Naive thymus-derived CD8-positive, alpha-beta T cell (primary cell): ENCODE measurements around the gene TENT5C. TPM values are rescaled to one million over a fixed set of nuclear protein-coding genes. Genes with fewer than 3 reads are reported as not detected.

Source experiments
- ATAC-seq, 2 donors: fragments of 150-1000 bp; cut with Tn5 transposase in 1 of 2; sonication (Bioruptor Pico), chemical (Tn5 transposase) in 1 of 2; 1 replicate in 1 of 2; 2 replicates in 1 of 2; pipeline ENCODE4 v1.10.0; 2021; ENCODE audit warnings: mild to moderate bottlenecking in 2 of 2, moderate library complexity in 2 of 2
- POLR2A ChIA-PET: fragments of 350-600 bp; sonication (Branson Sonifier 250); formaldehyde crosslinking; loops from one replicate; lab custom pipeline; 2021; ENCODE audit warnings: antibody characterized with exemption; lab: Charles Lee
- DNase-seq, 10 donors: peaks; one replicate each; pipeline versions ENCODE4 v3.0.0 to v3.0.0-alpha.2; 2020 to 2022
- H3K27ac Mint-ChIP-seq, 10 donors: one replicate each; pipeline ENCODE4 v1.8.0; 2020 to 2022; ENCODE audit warnings: mild to moderate bottlenecking in 10 of 10, mixed read lengths in 10 of 10, moderate library complexity in 4 of 10, inconsistent platforms in 1 of 10
- H3K27me3 Mint-ChIP-seq, 5 donors: one replicate each; pipeline ENCODE4 v1.8.0; 2021 to 2022; ENCODE audit warnings: mixed read lengths in 5 of 5
- H3K36me3 Mint-ChIP-seq, 3 donors: one replicate each; pipeline ENCODE4 v1.8.0; 2020 to 2022; ENCODE audit warnings: mixed read lengths in 3 of 3, mild to moderate bottlenecking in 2 of 3, inconsistent platforms in 1 of 3
- H3K4me1 Mint-ChIP-seq, 4 donors: one replicate each; pipeline ENCODE4 v1.8.0; 2021 to 2022; ENCODE audit warnings: mixed read lengths in 4 of 4
- H3K4me3 Mint-ChIP-seq, 10 donors: one replicate each; pipeline ENCODE4 v1.8.0; 2020 to 2022; ENCODE audit warnings: mild to moderate bottlenecking in 10 of 10, mixed read lengths in 10 of 10, moderate library complexity in 6 of 10, inconsistent platforms in 1 of 10
- H3K9me3 Mint-ChIP-seq, 9 donors: one replicate each; pipeline ENCODE4 v1.8.0; 2020 to 2022; ENCODE audit warnings: mixed read lengths in 9 of 9, mild to moderate bottlenecking in 3 of 9, inconsistent platforms in 1 of 9, moderate library complexity in 1 of 9
- polyA plus RNA-seq, 3 donors: library from polyadenylated mRNA; unstranded; fragments of 300-500 nt; fragmentation: Illumina TruSeq; gene quantifications; one replicate each; pipeline ENCODE4 v1.2.3, GENCODE V29; 2021
- total RNA-seq, 8 experiments: library from RNA in 2 of 8; stranded (reverse) in 2 of 8; gene quantifications; one replicate each; pipeline ENCODE4 v1.2.3 and lab custom pipeline; 2021 to 2026

The TENT5C gene
- total and polyA plus RNA-seq, 5 experiments from 2014 or later: 0.19 to 16.2 (median 4.9) TPM

DNA sequence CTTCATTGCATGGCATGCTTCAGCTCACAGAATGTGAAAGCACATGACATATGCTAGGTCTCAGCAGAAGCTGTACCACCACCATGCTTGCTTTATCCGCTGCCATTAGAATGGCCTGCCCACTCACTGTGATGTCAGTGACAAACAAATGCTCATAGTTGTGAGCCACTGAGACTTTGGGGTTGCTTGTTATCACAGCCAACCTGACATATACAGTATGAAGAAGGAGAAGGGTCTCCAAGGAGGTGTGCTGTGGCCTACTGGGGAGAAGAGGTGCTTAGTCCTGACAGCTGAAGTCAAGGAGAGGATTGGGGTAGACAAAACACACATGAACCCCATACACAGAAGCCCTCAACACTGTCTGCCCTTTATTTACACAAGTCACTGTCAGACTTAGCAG is 19.5 kb upstream of the TENT5C start:
- Mint-ChIP-seq H3K4me1 (peaks cover 0 to 6% (median 0%) of the 10 kb centered on the region in 4 donors), H3K4me3 (peak overlapping the region in 1 of 10 donors; percentile 19), H3K9me3 (peaks cover 0 to 8% (median 0%) of the 10 kb centered on the region in 9 donors), H3K36me3 (no peaks in the 10 kb centered on the region), H3K27me3 (peaks cover 1 to 17% (median 5%) of the 10 kb centered on the region in 5 donors), H3K27ac (peak overlapping the region in 1 of 10 donors; percentile 31)
- no peak for DNase-seq
- POLR2A ChIA-PET: no interaction called here
- no peak for ATAC-seq

DNA sequence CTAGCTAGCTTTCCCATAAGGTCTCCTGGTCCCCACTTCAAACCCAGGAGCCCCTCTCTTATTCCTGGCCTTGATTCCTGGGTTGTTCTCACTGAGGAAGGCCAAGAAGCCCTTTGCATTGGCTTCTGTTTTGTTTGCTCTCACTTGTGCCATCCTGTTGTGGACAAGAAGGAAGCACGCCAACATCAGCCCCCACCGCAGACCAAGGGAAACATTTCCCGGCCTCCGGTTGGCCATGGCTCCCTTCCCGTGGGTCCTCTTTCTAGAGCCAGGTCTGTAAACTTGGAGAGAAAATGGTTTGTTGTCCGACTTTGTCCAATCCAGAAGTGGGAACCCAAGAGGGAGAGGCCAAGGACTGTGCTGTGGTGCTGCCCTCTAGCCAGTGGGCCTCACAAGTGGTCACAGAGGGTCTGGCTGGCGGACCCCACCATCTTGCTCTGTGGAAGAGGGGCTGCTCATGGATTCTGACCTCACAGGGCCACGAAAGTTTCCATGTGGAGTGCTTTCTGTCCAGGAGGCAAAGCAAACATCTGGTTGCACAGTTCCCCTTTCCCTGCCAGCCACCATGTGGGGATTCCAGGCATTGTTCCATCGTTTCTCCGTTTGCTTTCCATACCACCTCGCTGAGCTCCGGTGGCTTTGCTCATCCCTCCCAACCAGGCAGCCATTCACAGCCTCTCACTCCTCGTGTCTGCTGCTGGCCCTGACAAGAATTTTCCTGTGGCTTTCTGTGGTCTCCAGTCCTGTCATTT is 18.9 kb upstream of the TENT5C start:
- POLR2A ChIA-PET: no interaction called here
- H3K4me3 Mint-ChIP-seq: no peak overlapping the region
- peaks cover 0 to 4% (median 0%) of the 10 kb centered on the region in 4 donors for H3K4me1 Mint-ChIP-seq
- H3K36me3 Mint-ChIP-seq: no peaks in the 10 kb centered on the region
- no peak for ATAC-seq
- H3K27me3 Mint-ChIP-seq: peaks cover 1 to 19% (median 5%) of the 10 kb centered on the region in 5 donors
- no peak for DNase-seq
- H3K27ac Mint-ChIP-seq: no peak overlapping the region
- peaks cover 0 to 8% (median 0%) of the 10 kb centered on the region in 9 donors for H3K9me3 Mint-ChIP-seq

DNA sequence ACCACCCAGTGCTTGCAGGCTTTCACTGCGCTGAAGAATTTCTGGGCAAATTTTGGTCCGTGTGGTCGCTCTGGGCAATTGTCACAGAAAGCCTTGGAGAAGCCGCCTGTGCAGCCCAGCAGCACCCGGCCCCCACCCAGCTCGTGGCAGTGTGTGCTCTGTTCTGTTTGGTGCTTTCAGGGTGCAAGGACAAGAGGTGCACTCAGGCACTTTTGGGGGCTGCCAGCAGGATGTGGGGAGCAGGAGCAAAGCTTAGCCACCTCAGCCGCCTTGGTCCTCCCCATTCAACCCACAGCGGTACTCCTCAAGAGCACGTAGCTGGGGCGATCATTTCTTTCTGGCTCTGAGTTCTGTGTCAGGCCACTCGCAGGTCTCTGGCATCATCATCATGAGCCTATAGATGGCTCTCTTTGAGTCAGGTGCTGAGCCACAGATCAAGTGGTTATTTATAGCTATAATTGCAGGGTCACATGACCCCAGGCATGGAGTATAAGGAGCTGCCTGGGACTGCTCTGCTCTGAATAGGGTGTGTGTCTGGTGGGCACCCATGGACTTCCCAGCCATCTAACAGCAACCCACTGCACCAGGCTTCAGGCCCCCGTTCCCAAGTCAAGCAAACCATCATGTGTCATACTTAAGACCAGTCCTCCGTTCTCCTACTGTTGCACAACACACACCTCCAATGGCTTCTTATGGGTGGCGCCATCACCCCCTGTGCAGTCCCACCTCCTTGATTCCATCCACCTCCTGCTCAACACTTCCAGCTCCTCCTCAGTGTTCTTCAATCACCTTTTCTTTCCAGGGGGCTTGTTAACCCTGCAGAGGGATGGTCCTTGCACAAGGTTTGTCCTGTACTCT is 18.1 kb upstream of the TENT5C start:
- Mint-ChIP-seq H3K36me3 (no peaks in the 10 kb centered on the region), H3K27me3 (peaks cover 1 to 27% (median 5%) of the 10 kb centered on the region in 5 donors), H3K27ac (no peak overlapping the region), H3K4me1 (peaks cover 0 to 4% (median 0%) of the 10 kb centered on the region in 4 donors), H3K9me3 (peaks cover 0 to 8% (median 0%) of the 10 kb centered on the region in 9 donors), H3K4me3 (no peak overlapping the region)
- no peak for DNase-seq
- POLR2A ChIA-PET: no interaction called here
- no peak for ATAC-seq

DNA sequence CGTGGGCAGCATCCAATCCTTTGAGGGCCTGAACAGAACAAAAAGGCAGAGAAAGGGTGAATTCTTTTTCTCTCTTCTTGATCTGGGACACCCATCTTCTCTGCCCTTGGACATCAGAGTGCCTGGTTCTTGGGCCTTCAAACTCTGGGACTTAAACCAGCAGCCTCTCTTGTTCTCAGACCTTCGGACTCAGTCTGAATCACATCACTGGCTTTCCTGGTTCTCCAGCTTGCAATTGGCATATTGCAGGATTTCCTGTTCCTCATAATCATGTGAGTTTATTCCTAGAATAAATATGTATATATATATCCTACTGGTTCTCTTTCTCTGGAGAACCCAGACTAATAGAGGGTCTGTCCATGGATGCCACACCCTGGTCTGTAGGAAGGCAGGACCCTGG is 16.3 kb upstream of the TENT5C start:
- no peak overlapping the region for H3K27ac Mint-ChIP-seq
- no peaks in the 10 kb centered on the region for H3K36me3 Mint-ChIP-seq
- ATAC-seq (no peak), DNase-seq (no peak)
- peaks cover 0 to 2% (median 0%) of the 10 kb centered on the region in 9 donors for H3K9me3 Mint-ChIP-seq
- no peak overlapping the region for H3K4me3 Mint-ChIP-seq
- H3K27me3 Mint-ChIP-seq: peaks cover 1 to 27% (median 6%) of the 10 kb centered on the region in 5 donors
- H3K4me1 Mint-ChIP-seq: peaks cover 0 to 4% (median 0%) of the 10 kb centered on the region in 4 donors
- POLR2A ChIA-PET: no interaction called here

DNA sequence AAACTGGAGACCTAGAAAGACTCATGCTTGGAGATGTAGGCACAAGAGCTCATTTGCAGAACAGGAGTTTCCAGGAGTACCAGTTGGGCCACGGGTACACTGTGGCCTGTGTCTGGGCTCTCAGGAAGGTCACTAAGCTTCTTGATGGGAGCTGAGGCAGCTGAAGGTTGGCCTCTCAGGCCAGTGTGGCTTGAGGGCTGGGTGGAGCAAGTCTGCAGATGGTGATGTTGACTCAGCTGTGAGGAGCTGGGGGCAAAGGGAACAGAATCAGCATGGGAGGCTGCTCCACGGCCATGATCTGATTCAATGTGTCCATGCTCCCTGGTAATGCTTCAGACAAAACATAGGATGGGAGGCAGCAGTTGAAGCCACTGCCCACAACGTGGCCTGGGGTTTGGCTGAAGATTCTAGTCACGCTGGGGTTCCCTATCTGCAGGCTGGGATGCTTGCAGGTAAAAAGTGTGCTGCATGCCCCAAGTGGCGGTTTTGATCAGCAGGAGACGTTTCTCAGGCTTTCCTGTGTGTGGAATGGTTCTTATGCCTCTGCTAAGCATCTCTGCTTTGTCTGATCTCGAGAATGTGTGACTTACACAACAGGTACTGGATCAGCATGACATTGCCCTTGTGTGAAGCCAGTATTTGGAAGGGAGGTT is 15.4 kb upstream of the TENT5C start:
- ATAC-seq (no peak), DNase-seq (no peak)
- Mint-ChIP-seq H3K4me1 (peaks cover 0 to 4% (median 0%) of the 10 kb centered on the region in 4 donors), H3K9me3 (peaks cover 0 to 2% (median 0%) of the 10 kb centered on the region in 9 donors), H3K4me3 (no peak overlapping the region), H3K27ac (no peak overlapping the region), H3K36me3 (no peaks in the 10 kb centered on the region), H3K27me3 (peaks cover 1 to 27% (median 6%) of the 10 kb centered on the region in 5 donors)
- POLR2A ChIA-PET: interaction anchor here (0.7 kb wide), 1 partner anchor 17 kb away, joined by 3 read pairs; no protein-coding TSS in a partner anchor

DNA sequence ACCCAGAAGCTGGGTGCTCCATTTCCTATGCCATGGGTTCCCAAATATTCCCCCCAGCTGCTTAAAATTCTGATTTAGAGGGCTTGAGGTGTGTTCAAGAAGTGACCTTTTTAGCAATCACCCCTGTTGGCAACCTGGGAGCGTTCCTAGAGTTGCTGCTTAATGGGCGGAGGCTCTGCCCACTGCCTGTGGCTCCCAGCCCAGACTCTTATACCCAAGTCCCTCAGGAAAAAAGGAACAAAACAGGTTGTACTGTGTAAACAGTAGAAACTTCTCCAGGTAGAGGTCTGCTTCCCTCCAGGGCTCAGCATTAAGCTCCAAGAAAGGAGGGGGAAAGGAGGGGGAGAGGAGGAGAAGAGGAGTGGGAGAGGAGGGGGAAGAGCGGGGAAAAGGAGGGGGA is 14.6 kb upstream of the TENT5C start:
- H3K4me1 Mint-ChIP-seq: peaks cover 0 to 5% (median 2%) of the 10 kb centered on the region in 4 donors
- DNase-seq (no peak), ATAC-seq (no peak)
- POLR2A ChIA-PET: interaction anchor here (0.7 to 0.8 kb wide), 2 partner anchors 15 to 17 kb away, joined by 3 to 4 read pairs; partner anchors contain the start of gene TENT5C
- H3K4me3 Mint-ChIP-seq: no peak overlapping the region
- H3K9me3 Mint-ChIP-seq: peaks cover 0 to 2% (median 0%) of the 10 kb centered on the region in 9 donors
- H3K27ac Mint-ChIP-seq: no peak overlapping the region
- H3K27me3 Mint-ChIP-seq: peaks cover 1 to 27% (median 8%) of the 10 kb centered on the region in 5 donors
- no peaks in the 10 kb centered on the region for H3K36me3 Mint-ChIP-seq

DNA sequence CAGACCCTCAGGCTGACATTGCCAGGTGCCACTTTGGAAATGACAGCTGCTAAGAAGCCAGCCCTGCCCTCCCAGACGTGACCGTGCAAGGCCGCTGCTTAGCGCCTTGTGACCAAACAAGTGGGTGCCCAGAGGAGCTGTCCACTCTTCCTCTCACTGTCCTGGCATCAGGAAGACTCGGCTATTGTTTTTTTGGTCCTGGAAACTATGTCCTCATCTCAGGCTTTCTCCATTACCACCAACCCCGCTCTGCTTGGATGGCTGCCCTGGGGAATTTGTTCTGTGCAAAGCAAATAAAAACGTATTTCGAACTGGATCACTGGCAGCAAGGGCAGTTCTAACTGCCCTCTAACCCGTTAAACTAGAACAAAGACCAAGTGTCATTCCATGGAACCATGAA is 13.7 kb upstream of the TENT5C start:
- peaks cover 0 to 2% (median 0%) of the 10 kb centered on the region in 9 donors for H3K9me3 Mint-ChIP-seq
- POLR2A ChIA-PET: no interaction called here

DNA sequence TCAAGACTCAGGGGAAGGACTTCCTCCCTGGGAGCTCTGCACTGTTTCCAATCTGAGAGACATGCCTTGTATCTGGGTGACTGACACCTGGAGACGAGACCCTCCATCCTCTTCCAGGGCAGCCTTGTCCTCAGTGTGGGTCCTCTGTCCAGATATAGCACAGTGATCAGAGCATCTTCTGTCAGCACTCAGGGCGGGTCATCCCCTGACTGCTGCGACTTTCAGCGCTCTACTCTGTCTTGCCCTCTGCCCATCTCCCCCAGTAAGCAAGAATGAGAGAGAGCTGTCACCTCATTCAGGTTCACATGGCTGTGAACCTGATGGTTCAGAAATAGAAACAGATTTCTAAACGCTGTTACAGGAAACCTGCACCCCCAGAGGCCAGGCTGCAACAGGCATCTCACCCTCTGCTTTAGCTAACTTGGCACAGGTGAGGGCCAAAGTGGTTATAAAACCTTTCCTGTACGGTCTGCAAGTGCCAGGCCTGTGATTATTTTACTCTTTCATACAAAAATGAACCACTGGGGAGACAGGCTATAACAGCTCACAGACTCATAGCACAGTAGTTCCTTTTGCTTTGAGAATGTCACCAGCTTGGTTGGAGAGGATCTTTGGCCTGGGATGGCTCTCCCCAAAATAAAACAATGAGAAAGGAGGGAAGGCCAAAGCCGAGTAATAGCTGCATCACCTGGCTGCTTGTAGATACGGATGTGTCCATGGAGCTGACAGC is 11.4 kb upstream of the TENT5C start:
- no peak for DNase-seq
- POLR2A ChIA-PET: no interaction called here

More for the DNA sequence above, 13.7 kb upstream of the TENT5C start:
- ATAC-seq: no peak
- H3K4me3 Mint-ChIP-seq: no peak overlapping the region
- no peak overlapping the region for H3K27ac Mint-ChIP-seq
- H3K36me3 Mint-ChIP-seq: no peaks in the 10 kb centered on the region
- peaks cover 1 to 27% (median 11%) of the 10 kb centered on the region in 5 donors for H3K27me3 Mint-ChIP-seq
- DNase-seq: no peak
- H3K4me1 Mint-ChIP-seq: peaks cover 0 to 6% (median 2%) of the 10 kb centered on the region in 4 donors

DNA sequence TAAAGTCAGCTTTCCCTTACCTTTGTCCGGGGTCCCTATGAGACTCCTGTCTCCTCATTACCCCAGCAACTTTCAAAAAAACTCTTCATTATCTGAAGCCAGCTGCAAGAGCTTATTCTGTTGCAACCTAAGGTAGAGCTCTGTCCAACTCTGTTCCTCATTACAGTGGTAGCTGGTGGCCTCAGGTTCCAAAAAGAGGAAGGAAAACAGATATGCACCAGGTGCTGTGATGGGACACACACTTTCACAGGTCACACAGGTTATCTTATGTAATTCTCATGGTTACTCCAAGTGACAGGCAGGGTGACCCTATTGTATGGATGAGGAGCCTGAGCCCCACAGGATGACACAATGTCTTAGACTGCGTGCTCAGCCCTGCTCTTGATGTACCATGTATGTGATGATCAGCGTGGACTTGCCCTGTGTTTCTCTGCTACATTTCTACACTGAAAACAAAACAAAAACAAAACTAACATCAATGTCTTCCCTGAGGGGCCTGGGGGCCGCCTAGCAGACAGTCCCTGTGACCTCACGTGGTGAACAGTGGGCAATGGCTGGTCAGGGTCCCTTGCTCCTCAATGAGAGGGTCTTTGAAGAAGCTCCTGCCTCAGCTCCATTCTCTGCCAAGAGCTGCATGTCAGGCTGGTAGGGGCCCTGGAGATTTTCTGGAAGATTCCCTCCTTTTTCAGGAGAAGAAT is 9.7 kb upstream of the TENT5C start:
- POLR2A ChIA-PET: no interaction called here
- Mint-ChIP-seq H3K9me3 (no peaks in the 10 kb centered on the region), H3K4me1 (peaks cover 0 to 6% (median 0%) of the 10 kb centered on the region in 4 donors), H3K36me3 (no peaks in the 10 kb centered on the region), H3K27me3 (peaks cover 0 to 23% (median 4%) of the 10 kb centered on the region in 5 donors), H3K27ac (no peak overlapping the region), H3K4me3 (no peak overlapping the region)
- ATAC-seq (peak in 1 of 2 donors; percentile 23), DNase-seq (no peak)

More for the DNA sequence above, 11.4 kb upstream of the TENT5C start:
- no peak overlapping the region for H3K27ac Mint-ChIP-seq
- H3K9me3 Mint-ChIP-seq: no peaks in the 10 kb centered on the region
- peaks cover 0 to 25% (median 3%) of the 10 kb centered on the region in 5 donors for H3K27me3 Mint-ChIP-seq
- no peaks in the 10 kb centered on the region for H3K36me3 Mint-ChIP-seq
- ATAC-seq: no peak
- no peak overlapping the region for H3K4me3 Mint-ChIP-seq
- H3K4me1 Mint-ChIP-seq: peaks cover 0 to 6% (median 0%) of the 10 kb centered on the region in 4 donors

DNA sequence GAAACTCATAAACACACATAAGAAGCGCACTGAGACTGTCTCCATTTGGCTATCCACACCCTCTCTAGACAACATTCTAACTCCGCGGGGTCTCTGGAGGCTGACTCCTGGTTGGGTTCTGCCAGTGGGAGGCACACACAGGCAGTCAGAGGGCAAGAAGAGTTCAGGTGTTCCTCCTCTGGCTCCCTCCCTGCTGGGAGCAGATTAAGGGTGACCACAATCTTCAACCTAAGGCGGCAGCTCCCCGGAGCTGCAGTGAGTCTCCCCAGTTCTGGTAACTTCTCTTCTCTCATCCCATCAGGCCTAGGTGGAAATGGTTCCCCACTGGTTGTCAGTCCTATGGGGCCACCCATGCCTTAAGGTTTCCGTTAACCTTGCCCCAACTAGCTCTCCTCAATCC is 7.4 kb upstream of the TENT5C start:
- Mint-ChIP-seq H3K9me3 (no peaks in the 10 kb centered on the region), H3K27ac (no peak overlapping the region), H3K4me3 (no peak overlapping the region), H3K36me3 (no peaks in the 10 kb centered on the region), H3K27me3 (peaks cover 0 to 21% (median 4%) of the 10 kb centered on the region in 5 donors), H3K4me1 (peaks cover 0 to 6% (median 0%) of the 10 kb centered on the region in 4 donors)
- ATAC-seq: no peak
- no peak for DNase-seq
- POLR2A ChIA-PET: no interaction called here
